Esophagus squamous epithelium (tissue), 5 donors: ENCODE results near the gene KCNQ1. TPM values are rescaled to one million over a fixed set of nuclear protein-coding genes. Genes with fewer than 3 reads are reported as not detected.

ENCODE experiments used
- DNase-seq: peaks from one replicate; lab custom pipeline; 2025; lab: John Stamatoyannopoulos, UW
- H3K27ac ChIP-seq, 4 donors: fragments of 200-600 bp; sonication (generic); one replicate each; pipeline ENCODE4 v1.5.1; 2016 to 2019; ENCODE audit warnings: mild to moderate bottlenecking in 1 of 4
- H3K27me3 ChIP-seq, 4 donors: fragments of 200-600 bp; sonication (generic); 1 replicate in 3 of 4; 2 replicates in 1 of 4; pipeline versions ENCODE4 v1.5.1 to v1.6.0; 2017 to 2021; ENCODE audit warnings: antibody characterized with exemption in 1 of 4
- H3K36me3 ChIP-seq, 3 donors: fragments of 200-600 bp; sonication (generic); one replicate each; pipeline ENCODE4 v1.5.1; 2016 to 2019
- H3K4me1 ChIP-seq, 3 donors: fragments of 200-600 bp; sonication (generic); one replicate each; pipeline ENCODE4 v1.5.1; 2017 to 2019
- H3K4me3 ChIP-seq, 4 donors: fragments of 200-600 bp; sonication (generic); 1 replicate in 3 of 4; 2 replicates in 1 of 4; pipeline ENCODE4 v1.5.1; 2016 to 2019; ENCODE audit warnings: mild to moderate bottlenecking in 2 of 4, moderate library complexity in 1 of 4
- H3K9me3 ChIP-seq, 3 donors: fragments of 200-600 bp; sonication (generic); one replicate each; pipeline ENCODE4 v1.5.1; 2016 to 2019
- POLR2A ChIP-seq, 4 donors: fragments of 450-650 bp; IDR thresholded peaks; one replicate each; pipeline ENCODE4 v1.6.1; 2017; ENCODE audit warnings: antibody characterized with exemption in 4 of 4, mild to moderate bottlenecking in 4 of 4, moderate library complexity in 3 of 4
- WGBS, 2 donors: methylation state at CpG; one replicate each; pipeline ENCODE4 v1.1.5; 2018; 5-methylcytosine and 5-hydroxymethylcytosine counted together
- intact Hi-C: fragments of 100-400 bp; cut with DNase I; formaldehyde crosslinking; loops from one replicate; pipeline ENCODE4 v1.15.0; 2022
- total RNA-seq, 4 donors: library from RNA; depleted of rRNA; stranded (reverse); fragments of >200 nt; gene quantifications; one replicate each; pipeline ENCODE4 v1.1.0, GENCODE V29; 2016
- TF ChIP-seq, protein P1 (sequence below), 6 experiments: fragments of 450-650 bp in 4 of 6; fragments of 200-600 bp in 2 of 6; sonication (generic) in 2 of 6; IDR thresholded peaks; one replicate each; pipeline ENCODE4 v1.5.1; 2016 to 2019; ENCODE audit warnings: antibody characterized with exemption in 6 of 6, mild to moderate bottlenecking in 4 of 6, moderate library complexity in 4 of 6
- donor health status: DM: yes; HTN: yes; CAD: no.

The KCNQ1 gene
- total RNA-seq, 4 donors from 2014 or later: 0.61 to 3.1 (median 0.72) TPM

- Histone ChIP-seq H3K4me1 (peaks cover 0 to 28% (median 0%) of the 10 kb centered on the region in 3 donors), H3K36me3 (no peaks in the 10 kb centered on the region), H3K9me3 (no peaks in the 10 kb centered on the region), H3K27me3 (peaks cover 0 to 24% (median 0%) of the 10 kb centered on the region in 4 donors), H3K4me3 (no peak overlapping the region), H3K27ac (no peak overlapping the region)
- no peak for DNase-seq
- intact Hi-C loops: no loop called here
- WGBS, 2 donors: 87 to 90% methylated on average over 11 to 13 of the region's 17 CpGs
- TF ChIP-seq POLR2A (IDR thresholded peaks at IDR 0.05): no peak
- TF ChIP-seq, protein P1, sequence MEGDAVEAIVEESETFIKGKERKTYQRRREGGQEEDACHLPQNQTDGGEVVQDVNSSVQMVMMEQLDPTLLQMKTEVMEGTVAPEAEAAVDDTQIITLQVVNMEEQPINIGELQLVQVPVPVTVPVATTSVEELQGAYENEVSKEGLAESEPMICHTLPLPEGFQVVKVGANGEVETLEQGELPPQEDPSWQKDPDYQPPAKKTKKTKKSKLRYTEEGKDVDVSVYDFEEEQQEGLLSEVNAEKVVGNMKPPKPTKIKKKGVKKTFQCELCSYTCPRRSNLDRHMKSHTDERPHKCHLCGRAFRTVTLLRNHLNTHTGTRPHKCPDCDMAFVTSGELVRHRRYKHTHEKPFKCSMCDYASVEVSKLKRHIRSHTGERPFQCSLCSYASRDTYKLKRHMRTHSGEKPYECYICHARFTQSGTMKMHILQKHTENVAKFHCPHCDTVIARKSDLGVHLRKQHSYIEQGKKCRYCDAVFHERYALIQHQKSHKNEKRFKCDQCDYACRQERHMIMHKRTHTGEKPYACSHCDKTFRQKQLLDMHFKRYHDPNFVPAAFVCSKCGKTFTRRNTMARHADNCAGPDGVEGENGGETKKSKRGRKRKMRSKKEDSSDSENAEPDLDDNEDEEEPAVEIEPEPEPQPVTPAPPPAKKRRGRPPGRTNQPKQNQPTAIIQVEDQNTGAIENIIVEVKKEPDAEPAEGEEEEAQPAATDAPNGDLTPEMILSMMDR (IDR thresholded peaks at IDR 0.05): no peak
These were observed 77.9 kb downstream of the KCNQ1 start for GRCh38 chr11:2522631-2523255.

DNA sequence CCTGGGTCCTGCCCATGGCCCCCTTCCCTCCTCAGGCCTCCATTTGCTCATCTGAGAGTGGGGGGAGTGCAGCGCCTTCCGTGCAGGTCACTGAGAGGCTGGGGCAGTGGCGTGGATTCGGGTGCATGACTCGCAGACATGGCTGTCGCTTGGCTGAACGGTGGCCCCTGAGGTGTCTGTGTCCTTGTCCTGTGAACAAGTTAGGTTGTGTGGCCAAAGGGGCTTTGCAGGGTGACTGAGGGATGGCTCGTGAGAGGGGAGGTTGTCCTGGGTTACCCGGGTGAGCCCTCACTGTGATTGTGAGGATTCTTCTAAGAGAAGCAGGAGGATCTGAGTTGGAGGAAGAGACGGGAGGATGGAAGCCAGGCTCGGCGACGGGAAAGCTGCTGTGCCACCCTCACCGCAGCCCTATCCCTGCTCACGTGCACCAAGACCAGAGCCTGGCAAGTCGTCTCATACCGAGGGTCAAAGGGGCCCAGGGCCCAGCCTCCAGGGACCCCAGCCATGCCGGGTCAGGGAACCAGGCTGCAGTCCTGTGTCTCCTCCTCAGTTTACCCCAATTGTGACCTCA, 79.1 kb downstream of the KCNQ1 start:
- Histone ChIP-seq H3K4me3 (no peak overlapping the region), H3K4me1 (peaks cover 0 to 28% (median 0%) of the 10 kb centered on the region in 3 donors), H3K9me3 (no peaks in the 10 kb centered on the region), H3K36me3 (no peaks in the 10 kb centered on the region), H3K27ac (no peak overlapping the region), H3K27me3 (peaks cover 0 to 24% (median 0%) of the 10 kb centered on the region in 4 donors)
- intact Hi-C loops: no loop called here
- 78 to 98% methylated on average over 6 to 10 of the region's 18 CpGs for WGBS, 2 donors
- no peak for DNase-seq
- no peak for TF ChIP-seq POLR2A (IDR thresholded peaks at IDR 0.05)
- TF ChIP-seq, protein P1 (IDR thresholded peaks at IDR 0.05): no peak

DNA sequence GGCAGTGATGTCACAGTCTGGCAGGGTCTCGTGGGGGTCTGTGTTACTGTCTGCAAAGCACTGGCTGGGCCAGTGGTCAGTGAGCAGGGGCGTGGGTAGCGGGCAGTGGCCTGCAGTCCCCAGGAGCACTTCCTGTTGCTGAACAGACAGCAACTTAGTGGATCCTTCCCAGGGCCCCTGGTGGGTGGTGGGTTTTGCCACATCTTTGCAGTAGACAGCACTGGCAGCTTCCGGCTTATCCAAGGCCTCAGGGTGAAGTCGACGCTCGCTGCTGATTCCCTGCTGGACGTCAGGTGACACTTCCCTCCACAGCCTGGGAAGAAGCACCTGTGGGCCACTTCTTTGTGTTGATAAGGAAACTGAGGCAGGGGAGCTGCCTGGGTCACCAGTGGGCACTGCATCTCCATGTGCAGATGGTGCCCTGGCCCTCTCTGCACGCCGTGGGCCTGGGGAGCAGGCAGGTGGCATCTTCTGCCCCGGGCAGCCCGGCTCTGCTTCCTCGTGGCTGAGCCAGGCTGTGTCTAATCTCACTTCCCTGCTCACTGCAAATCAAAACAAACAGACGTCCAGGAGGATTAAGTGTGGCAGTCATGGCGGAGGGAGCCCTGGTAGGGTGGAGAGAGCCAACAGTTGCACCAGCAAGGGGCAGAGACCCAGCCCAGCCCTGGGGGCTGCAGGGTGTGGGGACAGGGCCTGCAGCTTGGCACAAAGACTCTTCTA, 79.8 kb downstream of the KCNQ1 start:
- H3K36me3 ChIP-seq: no peaks in the 10 kb centered on the region
- WGBS, 2 donors: 63 to 80% methylated on average over 1 to 7 of the region's 15 CpGs
- intact Hi-C loops: no loop called here
- TF ChIP-seq, protein P1 (IDR thresholded peaks at IDR 0.05): no peak
- no peak for TF ChIP-seq POLR2A (IDR thresholded peaks at IDR 0.05)
- H3K27me3 ChIP-seq: peaks cover 0 to 24% (median 0%) of the 10 kb centered on the region in 4 donors
- no peak overlapping the region for H3K27ac ChIP-seq
- H3K9me3 ChIP-seq: no peaks in the 10 kb centered on the region
- peaks cover 0 to 28% (median 0%) of the 10 kb centered on the region in 3 donors for H3K4me1 ChIP-seq
- H3K4me3 ChIP-seq: no peak overlapping the region
- no peak for DNase-seq

GRCh38 chr11:2525166-2525861, 80.5 kb downstream of the KCNQ1 start:
- 50 to 52% methylated on average over 4 to 7 of the region's 17 CpGs for WGBS, 2 donors
- Histone ChIP-seq H3K4me1 (peaks cover 0 to 28% (median 0%) of the 10 kb centered on the region in 3 donors), H3K36me3 (no peaks in the 10 kb centered on the region), H3K27ac (no peak overlapping the region), H3K9me3 (no peaks in the 10 kb centered on the region), H3K27me3 (peaks cover 0 to 24% (median 0%) of the 10 kb centered on the region in 4 donors), H3K4me3 (no peak overlapping the region)
- TF ChIP-seq, protein P1 (IDR thresholded peaks at IDR 0.05): no peak
- TF ChIP-seq POLR2A (IDR thresholded peaks at IDR 0.05): no peak
- intact Hi-C loops: no loop called here
- no peak for DNase-seq
